Activated T-helper 9 cell treated with anti-CD3 and anti-CD28 coated beads, Interleukin-2, amount 50 U/mL, for 16 hours (primary cell): ENCODE results near the gene AATK.

Experiments
- DNase-seq: peaks from one replicate; pipeline ENCODE4 v3.0.0-alpha.2; 2020; ENCODE audit warnings: low read depth

AATK gene

DNA sequence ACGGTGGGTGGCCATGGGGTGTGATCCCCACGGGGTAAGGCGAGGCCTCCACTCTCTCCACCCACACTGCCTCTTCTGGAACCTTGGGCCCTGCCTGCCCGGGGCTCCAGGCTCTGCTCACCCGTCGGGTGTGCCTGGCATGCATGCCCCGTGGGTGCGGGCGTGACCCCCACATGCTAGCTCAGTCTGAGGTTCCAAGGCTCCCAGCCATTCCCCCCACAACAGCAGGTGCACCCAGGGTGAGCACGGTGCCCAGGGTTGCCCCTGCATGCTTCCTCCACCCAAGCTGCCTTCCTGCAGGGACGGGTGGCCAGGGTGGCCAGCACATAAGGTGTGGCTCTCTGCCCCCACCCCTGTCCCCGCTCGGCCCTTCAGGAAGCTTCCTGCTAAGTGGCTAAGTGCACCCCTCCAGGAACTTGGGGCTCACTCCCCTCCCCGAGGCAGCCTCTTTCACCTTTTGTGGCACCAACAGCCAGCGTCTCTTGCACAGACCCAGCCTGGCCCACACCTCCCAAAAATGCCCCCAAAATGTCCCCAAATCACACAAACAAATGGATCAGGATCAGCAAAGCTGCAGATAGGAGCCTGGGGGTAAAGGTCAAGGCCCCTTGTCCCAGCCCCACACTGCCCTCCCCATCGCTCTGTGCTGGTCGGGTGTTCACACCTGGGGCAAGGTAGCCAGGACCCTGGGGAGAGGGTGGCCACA lies 22.2 kb downstream of the AATK start:
- DNase-seq, result no peak

DNA sequence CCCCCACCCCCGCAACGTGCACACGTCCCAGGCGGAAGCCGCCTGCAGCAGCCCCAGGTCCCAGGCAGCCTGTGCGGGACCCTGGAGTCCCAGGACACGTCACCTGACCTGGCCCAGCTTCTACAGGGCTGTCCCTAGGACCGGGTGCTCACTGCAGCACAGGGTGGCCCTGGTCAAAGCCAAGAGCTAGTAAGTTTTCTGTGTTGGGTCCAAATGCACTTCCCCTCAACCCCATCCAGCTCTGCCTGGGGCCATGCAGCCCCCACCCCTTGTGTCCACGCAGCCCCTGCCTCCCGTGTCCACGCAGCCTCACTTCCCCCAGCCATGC lies 22.9 kb downstream of the AATK start:
- no peak for DNase-seq

DNA sequence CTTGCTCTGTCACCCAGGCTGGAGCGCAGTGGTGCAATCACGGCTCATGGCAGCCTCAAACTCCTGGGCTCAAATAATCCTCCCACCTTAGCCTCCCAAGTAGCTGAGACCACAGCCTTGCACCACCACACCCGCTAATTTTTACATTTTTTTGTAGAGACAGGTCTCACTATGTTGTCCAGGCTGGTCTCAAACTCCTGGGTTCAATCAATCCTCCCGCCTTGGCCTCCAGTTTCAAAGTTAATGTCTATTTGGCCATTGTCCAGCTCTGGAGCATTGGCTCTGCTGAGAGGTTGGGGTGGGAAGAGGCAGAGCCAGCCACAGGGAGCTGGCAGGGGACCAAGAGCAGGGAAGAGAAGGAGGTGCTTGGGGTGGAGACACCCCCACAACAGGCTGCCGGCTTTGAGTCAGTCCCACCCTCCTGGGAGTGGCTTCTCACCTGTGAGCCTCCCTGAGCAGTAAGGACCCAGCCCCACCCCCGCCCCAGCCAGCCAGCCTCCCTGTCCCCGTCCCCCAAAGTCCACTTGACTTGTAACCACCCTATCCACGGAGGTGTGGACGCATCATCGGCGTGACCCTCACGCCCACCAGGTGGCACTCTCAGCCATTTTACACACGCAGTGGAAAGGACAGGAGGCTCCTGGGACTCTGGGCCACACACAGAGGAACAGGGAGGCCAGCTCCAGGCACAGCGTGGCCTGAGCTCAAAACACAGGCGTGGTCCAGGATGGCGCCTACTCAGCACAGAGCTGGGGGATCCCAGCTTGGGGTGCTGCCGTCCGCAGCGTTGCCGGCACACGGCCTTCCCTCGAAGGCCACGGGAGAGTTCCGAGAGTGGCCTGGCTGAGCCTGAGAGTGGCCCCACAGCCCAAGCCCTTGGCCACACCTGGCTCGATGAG lies 23.5 kb downstream of the AATK start:
- peak; percentile 33 for DNase-seq

DNA sequence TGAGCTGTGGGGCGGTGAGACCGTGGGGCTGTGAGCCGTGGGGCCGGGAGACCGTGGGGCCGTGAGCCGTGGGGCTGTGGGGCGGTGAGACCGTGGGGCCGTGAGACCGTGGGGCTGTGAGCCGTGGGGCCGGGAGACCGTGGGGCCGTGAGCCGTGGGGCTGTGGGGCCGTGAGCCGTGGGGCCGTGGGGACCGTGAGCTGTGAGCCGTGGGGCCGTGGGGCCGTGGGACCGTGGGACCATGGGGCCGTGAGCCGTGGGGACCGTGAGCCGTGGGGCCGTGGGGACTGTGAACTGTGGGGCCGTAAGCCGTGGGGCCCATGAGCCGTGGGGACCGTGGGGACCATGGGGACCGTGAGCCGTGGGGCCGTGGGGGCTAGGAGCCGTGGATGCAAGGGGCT lies 25.3 kb downstream of the AATK start:
- no peak for DNase-seq

DNA sequence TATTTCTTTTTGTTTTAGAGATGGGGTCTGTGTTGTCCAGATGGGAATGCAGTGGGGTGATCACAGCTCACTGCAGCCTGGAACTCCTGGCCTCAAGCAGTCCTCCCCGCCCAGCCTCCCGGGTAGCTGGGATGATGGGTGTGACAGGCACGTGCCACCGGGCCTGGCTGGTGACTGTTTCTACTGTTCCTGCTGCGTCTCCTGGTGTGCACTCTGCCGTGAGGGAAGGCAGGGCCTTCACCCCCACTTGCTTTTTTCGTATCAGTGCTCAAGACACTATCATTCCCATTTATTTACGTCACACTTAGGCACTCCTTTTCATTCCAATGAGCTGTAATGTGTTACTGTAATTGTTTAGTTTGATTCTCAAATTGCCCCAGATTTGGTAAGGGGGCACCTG lies 26.0 kb downstream of the AATK start:
- DNase-seq, result no peak

DNA sequence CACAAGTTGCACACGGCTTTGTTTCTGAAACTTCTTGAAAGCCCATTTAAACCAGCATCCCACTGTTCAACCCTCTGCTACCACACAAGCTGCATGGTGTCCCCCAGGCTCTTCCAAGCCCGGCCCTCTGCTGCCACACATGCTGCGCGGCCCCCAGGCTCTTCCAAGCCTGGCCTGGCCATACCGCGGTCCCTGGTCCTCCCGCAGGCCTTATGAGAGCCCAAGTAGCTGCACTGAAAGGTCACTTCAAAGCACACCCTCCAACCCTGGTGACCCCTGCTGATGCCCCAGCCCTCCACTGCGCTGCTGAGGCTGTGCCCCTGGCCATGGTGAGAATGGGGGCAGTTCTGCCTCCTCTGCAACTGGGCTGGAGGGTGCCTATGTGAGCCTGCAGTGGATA lies 26.6 kb downstream of the AATK start:
- no peak for DNase-seq

DNA sequence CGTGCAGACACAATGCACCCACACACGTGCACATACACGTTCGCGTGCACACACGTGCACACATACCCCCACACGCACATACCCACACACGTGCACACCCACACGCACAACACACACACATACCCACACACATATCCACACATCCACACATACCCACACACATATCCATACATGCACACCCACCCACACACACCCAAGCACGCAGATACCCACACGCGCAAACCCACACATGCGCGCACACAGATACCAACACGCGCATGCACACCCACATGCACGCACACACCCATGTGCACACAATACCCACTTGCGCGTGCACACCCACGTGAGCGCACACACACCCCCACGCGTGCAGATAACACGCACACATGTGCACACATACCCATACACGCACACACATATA lies 27.5 kb downstream of the AATK start:
- DNase-seq, result no peak

DNA sequence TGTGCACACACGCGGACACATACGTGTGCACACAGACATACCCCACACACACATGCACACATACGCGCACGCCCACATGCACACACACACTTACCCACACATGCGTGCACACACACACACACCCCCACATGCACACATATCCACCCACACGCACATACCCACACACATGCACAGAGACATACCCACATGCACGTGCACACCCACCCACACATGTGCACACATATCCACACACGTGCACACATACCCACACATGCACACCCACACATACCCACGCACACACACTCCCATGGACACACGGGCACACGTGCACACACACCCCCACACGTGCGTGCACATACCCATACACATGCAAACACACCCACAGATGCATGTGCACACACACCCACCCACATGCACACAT lies 27.9 kb downstream of the AATK start:
- no peak for DNase-seq

DNA sequence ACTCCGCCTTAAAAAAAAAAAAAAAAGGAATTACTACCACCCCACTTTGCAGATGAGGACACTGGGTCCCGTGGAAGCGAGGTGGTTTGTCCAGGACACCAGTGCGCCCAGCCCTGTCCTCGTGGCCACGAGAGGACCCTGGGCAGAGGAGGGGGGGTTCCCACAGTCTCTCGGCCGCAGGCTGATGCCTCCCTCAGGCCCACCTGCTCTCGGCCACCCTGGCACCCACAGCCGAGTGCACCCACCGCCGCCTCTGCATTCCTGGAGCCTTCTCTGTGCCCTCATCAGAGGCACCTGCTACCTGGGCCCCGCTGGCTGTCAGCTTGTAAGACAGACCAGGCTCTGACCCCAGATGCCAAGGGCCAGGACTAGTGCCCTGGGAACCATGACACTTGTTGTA lies 28.8 kb downstream of the AATK start:
- no peak for DNase-seq

DNA sequence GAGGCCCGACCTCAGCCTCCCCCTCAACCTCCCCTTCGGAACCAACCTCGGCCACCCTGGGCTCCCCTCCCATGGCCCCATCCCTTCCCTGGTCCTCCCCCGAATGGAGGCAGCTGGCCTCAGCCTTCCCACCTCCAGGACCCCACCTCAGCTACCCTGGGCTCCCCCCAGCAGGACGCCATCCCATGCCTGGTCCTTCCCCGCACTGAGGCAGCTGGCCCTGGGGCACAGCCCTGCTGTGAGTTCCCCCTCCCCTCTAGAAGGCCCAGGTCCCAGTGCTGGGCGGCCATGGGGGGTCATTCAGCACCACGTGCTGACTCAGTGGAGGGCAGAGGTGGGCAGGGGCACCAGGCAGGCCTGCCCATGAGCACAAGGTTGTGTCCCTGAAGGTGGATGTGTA lies 29.7 kb downstream of the AATK start:
- DNase-seq, result no peak

DNA sequence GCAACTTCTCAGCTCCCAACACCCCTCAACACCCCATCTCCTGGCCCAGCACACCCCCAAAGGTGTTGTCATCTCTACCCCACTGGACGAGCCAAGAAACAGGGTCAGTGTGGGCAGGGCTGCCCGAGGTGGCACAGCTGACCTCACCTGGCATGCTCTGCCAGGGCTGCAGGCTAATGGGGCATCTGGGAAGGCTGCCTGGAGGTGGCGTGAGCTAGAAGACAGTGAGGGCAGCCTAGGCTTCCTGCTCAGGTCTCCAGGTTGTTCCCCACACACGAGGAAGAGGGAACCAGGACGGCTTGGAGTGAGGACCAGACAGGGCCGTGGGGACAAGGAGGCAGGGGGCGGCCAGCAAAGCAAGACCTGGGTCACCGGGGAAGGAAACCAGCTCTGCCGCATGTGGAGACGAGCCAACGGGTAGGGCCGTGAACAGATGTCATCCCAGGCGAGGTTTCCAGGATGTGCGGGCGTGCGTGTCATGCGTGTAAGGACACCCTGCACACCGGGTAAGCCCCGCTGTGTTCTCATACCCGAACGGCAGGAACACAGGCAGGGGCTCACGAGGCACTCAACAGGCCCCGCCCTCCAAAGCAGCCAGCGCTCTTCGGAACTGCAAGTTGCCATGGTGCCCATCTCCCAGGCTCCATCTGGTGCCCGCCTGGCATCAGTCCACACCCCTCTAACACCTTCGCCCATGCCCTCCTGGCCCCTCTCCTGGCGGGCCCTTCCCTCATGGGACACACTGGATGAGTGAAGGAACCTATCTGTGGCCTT lies 30.3 kb downstream of the AATK start:
- DNase-seq, result no peak

DNA sequence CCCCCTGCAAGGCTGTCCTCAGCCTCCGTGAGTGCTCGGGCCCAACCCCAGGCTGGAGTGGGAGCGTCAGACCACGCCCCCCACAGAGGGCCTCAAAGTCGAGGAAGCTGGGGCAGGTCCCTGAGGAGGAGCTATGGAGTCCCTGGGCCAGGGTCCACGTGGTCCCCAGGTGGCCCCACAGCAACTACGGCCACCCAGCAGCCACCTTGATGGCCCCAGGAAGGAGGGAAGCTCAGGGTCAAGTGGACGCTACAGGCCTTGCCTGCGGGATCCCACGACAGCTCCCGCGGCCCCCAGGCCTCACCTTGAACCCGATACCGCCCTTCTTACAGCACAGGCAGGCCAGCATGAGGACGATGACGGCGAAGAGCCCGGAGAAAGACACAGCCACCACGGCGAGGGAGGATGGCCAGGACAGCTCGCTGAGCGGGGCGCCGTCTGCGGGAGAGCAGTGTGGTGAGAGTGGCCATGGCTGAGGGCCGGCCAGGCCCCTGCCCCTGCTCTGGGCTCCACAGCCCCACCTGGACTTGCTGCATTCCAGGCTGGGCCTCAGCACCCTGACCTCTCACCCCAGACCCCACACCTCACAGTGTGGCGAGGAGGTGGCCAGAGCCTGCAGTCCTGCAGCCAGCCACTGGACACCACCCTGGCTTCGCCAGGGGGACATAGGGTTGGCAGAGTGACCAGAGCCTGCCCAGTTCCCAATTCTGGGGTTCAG lies 31.8 kb downstream of the AATK start:
- no peak for DNase-seq

DNA sequence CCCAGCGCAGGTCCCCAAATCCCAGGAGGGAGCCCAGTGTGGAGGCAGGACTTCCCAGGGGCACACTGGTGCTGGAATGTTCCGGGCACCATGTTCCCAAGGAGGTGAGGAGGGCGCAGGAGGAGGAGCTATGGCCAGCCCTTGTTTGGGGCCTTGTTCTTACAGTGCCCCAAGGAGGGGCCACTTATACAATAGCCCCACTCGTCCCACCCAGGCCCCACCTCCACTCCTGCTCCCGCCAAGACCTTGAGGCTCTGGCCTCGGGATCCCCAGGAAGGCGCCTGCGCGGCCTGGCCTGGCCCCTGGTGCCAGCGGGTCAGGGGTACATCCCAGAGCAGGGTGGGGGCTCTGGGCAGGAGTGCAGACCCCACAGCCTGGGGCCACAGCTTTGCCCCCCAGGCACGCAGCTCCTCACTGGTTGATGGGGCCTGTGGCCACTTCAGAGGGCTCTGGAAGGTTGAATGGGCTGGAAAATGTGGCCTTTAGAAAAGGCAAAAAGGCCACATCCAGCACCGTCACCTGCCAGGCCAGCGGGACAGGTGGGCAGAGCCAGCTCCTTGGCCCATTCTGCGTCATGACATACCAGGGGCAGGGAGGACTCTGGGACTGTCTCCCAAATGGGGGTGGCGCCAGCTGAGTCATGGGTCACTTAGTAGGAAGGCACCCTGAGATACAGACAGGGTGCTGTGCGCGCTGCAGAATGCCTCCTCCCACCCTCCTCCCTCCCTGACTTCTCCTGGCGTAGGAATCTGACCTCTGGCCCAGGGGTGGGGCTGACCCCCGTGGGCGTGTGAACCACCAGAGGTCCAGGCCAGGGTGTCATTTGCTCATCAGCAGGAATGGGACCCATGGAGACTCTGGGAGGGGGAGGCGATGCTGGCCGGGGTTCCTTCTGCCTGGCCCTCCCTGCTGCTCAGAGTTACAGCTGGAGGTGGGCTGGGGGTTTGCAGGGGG lies 33.0 kb downstream of the AATK start:
- DNase-seq, result no peak

DNA sequence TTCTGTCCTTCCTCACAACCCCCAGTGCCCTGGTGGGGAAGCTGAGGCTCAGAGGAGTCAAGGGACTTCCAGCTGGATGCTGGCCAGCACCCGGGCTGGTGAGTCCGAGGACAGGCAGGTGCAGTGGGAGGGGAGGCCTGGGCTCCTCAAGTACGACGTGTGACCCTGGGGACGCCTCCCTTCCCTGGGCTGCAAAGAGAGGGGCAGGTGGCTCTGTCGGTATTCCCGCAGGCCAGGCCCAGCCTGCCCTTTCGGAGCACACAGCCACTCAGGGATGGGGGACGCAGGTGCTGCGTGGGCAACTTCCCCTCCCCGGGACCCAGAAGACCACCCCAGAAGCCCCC lies 33.9 kb downstream of the AATK start:
- DNase-seq, result no peak

DNA sequence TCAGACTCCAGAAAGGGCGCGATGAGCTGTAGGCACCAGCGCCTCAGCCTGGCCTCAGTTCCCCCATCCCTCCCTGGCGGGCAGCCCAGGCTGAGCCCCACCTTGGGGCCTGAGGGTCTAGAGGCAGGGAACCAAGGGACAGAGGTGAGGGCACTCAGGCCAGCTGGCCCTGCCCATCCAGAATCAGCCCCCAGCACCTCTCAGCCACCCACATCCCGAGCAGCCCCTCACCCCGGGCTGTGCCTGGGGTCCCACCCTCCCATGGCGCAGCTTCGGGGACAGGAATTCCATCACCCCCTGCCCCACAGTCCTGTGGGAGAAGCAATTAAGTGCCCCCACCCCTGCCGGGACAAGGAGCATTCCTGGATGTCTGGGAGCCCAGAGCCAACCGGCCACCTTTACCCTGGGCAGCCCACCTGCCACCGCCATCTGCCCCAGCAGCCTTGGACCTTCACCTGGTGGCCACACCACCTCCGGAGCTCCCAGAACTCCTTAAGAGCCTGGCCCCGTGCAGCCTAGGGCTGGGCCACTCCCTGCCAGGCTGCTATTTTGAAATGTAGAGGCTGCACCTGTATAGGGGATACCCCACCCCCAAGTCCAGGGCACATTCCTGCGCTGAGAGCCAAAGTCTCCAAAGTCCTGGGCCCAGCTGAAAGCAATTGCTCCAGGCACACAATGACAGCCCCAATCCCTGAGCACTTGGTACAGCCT lies 34.4 kb downstream of the AATK start:
- DNase-seq, result no peak

DNA sequence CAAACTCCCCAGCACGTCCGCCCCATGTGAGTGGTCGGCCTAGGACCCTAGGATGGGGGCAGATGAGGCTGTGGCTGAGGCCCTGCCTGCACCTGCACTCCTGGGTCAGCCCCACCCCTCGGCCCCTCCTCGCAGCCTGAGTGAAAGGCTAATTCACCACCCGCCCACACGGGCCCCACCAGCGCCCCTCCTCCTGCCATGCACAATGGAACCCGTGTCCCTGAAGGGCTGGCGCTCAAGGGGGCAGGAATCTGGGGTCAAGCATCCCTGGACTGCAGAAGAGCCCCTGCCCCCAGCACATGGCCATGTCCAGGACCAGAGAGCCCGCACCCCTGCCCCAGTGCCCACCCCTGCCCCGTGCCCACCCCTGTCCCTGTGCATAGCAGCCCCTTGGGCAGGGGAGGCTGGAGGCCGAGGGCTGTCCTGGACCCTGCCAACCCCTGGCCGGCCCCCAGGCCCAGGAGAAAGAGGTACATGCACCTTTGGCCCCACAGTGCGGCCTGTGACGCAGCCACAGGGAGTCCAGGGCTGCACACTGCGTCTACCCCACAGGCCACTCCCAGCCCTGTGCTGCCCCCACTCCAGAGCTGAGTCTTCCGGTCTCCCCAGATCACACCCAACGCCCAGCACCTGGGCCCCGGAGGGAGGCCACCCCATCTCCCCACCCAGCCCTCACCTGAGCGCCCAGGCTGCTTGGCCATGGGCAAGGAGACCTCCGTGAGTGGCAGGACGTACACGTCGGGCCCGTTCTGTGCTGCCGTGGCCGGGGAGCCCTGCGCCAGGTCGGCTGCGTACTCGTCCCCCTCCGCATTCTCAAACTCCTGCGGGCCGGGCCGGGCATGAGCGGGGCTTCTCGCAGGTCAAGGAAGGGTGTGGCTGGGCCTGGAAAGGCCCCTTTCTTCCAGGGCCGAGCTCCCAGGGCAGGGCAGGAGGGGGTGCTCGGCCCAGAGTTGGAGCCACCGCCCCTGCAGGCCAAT lies 35.3 kb downstream of the AATK start:
- no peak for DNase-seq

DNA sequence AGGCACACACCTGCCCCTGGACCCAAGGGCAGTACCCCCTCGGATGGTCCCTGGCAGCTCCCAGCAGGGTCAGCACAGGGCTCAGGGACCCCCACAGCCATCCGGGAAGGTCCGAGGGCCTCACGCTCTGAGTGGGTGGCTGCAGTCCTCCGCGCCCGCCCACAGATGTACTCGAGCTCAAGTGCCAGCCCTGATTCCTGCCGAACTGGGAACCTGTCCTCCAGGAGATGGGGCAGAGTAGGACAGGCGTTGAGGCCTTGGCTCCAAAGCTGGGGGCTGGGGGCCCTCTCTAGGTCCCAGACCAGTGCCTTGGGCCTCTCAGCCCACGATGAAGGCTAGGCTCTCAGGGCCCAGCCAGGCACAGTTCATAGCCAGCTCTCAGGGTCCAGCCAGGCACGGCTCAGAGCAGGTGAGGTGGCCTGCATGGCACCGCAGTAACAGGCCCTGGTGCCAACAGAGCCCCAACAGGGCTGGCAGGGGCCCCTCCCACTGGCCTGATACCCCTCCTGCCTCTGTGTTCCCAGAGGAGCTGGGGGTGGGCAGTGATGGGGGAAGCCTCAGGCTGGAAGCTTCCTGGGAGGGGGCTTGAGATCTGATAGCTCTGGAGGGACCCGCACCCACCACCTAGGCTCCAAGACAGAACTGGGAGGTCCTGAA lies 36.2 kb downstream of the AATK start:
- DNase-seq, result no peak

DNA sequence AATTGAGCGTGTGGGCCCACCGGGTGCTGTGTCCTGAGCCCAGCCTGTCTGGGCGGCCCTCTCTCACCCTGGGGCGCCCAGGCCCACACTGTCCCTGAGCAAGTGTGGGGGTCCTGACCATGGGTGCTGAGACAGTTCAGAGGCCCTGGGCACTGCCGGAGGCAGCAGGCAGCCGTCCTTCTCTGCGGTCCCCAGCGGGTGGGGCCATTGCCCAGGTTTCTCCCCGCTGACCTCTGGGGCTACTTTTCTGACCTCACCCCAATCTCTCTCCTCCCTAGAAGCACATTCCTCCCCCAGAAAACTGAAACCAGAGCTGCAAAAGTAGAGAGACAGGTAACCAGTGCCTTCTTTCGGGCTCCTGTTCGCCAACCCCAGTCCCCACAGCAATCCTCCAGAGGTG lies 36.7 kb downstream of the AATK start:
- DNase-seq, result no peak

DNA sequence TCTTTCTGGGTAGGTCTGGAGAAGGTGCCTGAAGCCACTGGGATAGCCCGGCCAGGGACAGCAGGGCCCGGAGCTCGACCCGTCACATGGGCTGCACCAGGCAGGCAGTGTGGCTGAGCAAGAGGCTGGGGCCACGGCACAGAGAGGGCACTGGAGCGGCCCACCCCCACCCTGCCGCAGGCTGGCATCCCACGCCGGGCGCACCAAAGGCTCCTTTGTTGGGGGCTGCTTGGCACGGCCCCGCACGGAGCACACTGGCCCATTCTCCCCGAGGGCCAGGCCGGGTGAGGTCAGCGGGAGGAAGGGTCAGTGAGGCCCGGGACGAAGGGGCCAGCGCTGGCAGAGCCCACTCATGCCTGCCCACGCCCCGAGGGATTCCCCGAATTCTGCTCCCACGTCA lies 37.2 kb downstream of the AATK start:
- no peak for DNase-seq
